Hematopoietic multipotent progenitor cell treated with erythropoietin and hydrocortisone succinate and interleukin-3 and kit ligand, for 6 days (in vitro differentiated cells): ENCODE results near the gene KRT9.

Experiments used
- DNase-seq: peaks from one replicate; pipeline ENCODE4 v3.0.0-alpha.2; 2015

Gene KRT9

GRCh38 chr17:41524261-41524660, 47.6 kb downstream of the KRT9 start:
- no peak for DNase-seq

GRCh38 chr17:41523787-41524186, 48.1 kb downstream of the KRT9 start:
- no peak for DNase-seq

- no peak for DNase-seq
Measured at GRCh38 chr17:41523225-41523593, 48.6 kb downstream of the KRT9 start.

- DNase-seq: no peak
Measured at GRCh38 chr17:41522301-41523224, 49.3 kb downstream of the KRT9 start.

GRCh38 chr17:41521574-41522261, 50.1 kb downstream of the KRT9 start:
- no peak for DNase-seq

GRCh38 chr17:41520821-41521521, 50.9 kb downstream of the KRT9 start:
- peak; percentile 70 for DNase-seq

GRCh38 chr17:41519501-41520224, 52.2 kb downstream of the KRT9 start:
- DNase-seq: no peak

- DNase-seq: no peak
Measured at GRCh38 chr17:41518789-41519449, 52.9 kb downstream of the KRT9 start, which contains the start of gene KRT15. KRT15 (minus strand) TSS chr17:41518890; CDS start chr17:41518827, 63 bp downstream.

- no peak for DNase-seq
Measured at GRCh38 chr17:41518031-41518430, 53.8 kb downstream of the KRT9 start.

GRCh38 chr17:41516830-41517283, 55.0 kb downstream of the KRT9 start:
- DNase-seq: no peak

GRCh38 chr17:41516147-41516829, 55.6 kb downstream of the KRT9 start:
- DNase-seq: no peak
